HG03439 (cell line): Measurements from ENCODE around the gene GPR157.
"Not testable (repeated sequence)": the region's sequence is repeated elsewhere in the genome, so short reads cannot be mapped to it uniquely, and the experiment has no call there.

Experiments used
- ATAC-seq: cut with Tn5 transposase; IDR thresholded peaks from one replicate; pipeline ENCODE4 v1.9.1; 2021; ENCODE audit warnings: mild to moderate bottlenecking, moderate library complexity; ENCODE audit not compliant: unreplicated experiment

Gene GPR157

DNA sequence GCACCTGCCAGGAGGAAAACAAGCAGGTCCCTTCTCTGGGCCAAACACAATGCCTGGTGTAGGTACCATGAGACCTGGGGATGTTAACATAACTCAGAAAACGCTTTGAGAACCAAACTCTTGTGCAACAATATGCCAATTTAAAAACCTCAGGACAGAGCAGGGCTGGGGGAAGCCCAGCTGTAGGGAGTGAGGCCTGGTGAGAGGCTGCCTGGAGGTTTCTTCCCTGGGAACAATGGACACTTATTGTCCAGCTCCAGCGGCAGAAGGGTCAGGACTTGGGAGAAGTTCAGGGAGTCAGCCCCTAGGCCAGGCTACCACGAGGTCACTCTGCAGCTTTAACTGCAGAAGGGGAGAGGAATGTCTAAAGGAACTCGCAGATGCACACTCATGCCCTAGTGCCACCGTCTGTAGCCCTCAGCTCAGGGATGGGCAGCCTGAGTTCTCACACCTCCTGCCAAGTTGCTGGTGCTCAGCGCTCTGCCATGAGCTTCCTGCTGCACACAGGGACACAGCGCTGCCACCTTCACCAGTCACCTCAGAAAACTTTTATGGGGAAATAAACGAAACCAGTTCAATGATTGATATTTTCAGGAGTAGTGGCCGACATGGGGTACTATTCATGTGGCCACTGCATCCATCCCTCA is 8.5 kb downstream of the GPR157 start:
- ATAC-seq = no peak

DNA sequence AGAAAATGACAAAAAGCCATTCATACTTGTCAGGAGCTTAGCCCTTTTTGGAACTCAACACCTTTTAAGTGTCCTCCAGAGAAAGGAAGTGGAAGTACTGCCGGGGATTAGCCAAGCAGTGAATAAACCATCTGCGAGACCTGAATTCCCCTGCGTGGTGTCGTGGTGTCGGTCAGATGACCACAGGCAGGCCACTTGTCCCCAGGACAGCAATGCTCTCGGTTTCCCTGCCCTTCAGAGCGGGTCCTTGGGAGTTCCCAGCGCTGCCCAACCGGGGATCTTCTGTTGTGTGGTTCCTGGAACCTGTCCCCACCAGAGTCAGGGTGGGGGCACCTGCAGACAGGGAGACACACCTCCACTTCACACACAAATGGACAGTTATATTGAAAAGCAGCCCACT is 9.2 kb downstream of the GPR157 start:
- no peak for ATAC-seq

DNA sequence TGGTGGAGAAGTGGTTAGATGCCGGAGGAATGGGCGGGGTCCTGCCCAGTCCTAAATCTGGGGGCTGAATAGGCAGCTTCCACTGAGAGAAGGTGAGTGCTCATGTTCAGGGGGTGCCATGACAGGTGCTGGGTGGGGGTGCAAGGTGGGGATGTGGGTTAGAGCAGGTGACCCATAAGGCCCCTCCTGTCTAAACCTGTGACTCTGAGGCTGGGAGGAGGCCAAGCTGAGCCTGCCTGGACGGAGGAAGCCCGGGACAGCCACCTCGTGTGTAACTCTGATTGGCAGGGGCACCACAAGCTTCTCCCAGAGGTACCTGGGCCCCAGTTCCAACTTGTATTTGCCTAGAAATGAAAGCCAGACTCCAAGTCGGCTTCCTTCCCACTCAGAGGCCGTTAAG is 10.7 kb downstream of the GPR157 start:
- no peak for ATAC-seq

DNA sequence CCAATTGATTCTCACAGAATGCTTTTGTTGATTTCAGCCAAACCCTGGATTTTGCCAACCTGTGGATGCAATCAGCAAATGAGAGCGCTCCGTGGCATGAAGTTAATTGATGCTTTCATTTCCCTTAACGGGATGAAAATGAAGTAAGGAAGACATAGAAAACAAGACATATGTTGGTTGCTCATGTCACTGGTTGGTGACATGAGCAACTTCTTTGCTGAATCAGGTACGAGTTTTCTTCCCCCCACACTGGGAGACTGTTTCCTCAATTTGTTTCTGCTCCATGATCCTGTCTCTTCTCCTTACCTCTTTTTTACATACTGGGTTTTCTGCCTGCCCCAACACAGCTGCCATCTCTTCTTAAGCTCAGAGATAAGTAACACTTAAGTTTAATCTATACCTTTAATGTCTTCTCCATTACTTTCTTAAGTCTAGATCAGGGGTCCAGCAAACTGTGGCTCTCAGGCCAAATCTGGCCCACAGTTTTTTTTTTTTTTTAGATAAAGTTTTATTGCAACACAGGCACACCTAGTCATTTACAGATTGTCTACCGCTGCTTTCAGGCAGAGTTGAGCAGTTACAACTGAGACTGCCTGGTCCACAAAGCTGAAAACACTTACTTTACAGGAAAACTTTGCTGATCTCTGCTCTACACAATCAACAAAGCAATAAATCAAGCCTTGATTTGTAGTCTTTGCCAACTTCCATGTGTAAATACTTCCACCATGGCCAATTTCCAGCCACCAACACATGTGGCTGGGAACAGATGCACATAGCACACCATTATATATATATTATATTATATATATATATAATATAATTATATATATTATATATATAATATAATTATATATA is 13.3 kb downstream of the GPR157 start:
- no peak for ATAC-seq

DNA sequence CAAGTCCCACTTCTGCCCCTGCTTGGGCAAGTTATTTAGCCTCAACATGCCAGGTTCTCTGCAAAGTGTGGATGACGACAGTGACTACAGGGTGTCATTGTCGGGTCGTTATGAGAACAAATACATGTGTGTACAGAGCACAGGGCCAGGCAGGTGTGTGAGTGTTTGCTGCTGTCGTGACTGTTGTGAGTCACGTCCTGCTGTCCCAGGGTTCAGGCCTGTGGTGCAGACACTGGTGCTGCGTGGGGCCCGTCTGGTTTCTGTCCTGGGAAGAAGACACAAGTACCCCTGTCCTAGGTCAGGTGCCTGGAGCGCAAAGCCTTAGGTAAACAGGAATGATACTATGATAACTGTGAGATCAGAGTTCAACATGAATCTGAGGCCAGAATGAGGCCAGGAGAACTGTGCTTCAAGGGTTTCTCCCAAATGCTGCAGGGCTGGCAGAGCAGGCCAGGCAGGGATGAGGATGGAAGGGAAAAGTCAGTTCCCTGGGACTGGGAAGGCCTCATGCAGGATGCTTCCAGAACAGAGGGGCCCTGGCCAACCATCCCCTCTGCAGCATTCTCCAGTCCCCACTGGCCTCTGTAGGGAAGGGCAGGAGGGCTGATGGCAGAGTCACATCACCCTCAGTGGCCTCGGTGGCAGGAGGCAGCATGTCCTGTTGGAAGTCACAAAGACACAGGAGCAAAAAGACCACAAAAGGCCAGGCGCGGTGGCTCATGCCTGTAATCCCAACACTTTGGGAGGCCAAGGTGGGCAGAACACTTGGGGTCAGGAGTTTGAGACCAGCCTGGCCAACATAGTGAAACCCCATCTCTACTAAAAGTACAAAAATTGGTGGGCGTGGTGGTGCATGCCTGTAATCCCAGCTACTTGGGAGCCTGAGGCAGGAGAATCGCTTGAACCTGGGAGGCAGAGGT is 15.7 kb downstream of the GPR157 start:
- no peak for ATAC-seq

DNA sequence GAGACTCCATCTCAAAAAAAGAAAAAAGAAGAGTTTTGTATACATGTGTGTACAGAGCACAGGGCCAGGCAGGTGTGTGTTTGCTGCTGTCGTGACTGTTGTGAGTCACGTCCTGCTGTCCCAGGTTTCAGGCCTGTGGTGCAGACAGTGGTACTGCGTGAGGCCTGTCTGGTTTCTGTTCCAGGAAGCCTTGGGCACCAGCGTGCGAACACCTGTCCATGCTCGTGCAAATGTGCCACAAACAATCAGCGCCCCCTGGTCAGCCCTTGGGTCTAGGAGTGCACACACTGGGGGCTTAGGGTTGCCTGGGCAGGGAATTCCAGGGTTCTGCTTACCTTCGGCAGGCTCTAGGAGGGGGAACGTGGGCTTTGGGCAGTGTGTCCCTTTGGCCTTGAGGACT is 16.9 kb downstream of the GPR157 start:
- ATAC-seq = no peak

DNA sequence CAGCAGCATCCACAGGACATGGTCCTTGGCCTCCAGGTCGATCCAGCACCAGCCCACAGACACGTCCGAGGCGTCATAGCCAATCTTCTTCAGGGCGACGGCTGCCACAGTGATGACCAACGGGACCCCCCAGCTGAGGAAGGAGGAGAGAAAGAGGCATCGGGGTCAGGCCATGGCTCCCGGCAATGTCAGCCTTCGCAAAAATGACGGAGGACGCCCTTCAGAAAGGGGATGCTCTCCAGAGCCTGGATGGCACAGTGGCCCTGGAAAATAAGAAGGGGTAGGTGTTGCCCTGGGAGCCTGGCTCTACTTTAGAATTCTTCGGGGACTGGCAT is 17.6 kb downstream of the GPR157 start:
- ATAC-seq = no peak

DNA sequence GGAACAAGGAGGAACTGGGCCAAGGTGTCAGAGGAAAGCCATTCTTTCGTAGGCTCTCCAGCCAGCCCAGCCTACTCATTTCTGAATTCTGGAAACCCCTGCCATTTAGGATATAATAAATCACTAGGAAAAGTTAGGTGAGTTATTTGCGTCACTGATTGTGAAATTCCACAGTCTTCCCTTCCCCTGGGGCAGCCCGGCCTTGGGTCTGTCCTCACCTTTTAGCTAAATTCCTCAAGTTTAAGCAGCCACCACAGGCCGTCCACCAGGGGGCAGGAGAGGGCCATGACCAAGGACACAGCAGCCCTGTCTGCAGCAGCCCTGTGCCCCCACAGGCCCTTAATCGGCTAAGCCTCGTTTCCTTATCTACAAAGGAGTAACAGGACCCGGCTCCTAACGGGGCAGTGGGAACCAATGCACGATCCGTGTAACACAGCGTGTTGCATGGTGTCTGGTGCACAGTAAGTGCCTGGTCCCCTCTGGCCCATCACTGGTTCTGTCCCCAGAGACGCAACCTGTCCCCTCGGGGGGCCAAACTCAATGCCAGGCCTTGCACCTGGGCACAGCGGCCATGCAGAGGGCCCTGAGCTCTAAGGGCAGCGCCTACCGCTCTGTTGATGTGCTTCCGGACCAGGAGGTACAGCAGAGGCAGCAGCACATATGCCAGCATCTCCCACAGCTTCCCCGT is 18.1 kb downstream of the GPR157 start:
- ATAC-seq = no peak

DNA sequence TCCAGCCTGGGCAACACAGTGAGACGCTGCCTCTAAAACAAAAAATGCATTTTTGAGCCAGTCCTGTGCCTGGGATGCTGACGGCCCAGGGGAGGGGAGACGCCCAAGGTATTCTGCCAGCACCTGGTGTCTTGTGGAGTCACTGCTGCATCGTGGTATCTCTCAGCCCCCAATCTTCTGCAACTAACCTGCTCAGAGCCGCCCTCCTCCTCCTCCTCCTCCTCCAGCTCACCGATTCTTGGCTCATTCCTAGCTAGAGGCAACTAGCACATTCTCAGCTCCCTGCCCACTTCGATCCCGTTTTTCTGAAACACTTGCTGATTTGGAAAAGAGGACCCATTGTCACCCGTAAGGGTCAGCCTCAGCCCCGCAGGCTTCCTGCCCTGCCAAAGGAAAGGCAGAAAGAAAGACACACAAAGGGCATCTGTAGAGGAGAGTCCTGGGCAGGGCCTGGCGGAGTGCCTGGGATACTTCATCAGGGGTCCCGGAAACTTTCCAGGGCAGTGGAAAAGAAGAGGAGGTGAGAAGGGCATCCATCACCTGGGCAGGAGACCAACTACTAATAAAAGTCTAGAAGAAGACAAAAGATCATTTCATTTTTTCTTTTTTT is 20.7 kb downstream of the GPR157 start:
- no peak for ATAC-seq

DNA sequence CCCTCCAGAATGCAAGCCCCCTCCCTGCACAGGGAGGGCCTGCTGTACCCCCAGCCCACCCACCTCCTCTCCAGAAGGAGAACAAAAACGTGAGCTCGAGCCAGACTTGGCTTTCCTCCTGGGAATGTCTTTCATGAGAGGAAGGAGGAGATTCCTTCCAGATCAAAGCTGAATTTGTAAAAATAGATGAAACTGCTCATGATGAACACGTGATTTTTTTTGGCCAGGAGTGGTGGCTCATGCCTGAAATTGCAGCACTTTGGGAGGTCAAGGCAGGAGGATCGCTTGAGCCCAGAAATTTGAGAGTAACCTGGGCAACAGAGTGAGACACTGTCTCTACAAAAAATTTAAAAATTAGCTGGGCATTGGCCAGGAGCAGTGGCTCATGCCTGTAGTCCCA is 21.8 kb downstream of the GPR157 start:
- ATAC-seq = no peak

DNA sequence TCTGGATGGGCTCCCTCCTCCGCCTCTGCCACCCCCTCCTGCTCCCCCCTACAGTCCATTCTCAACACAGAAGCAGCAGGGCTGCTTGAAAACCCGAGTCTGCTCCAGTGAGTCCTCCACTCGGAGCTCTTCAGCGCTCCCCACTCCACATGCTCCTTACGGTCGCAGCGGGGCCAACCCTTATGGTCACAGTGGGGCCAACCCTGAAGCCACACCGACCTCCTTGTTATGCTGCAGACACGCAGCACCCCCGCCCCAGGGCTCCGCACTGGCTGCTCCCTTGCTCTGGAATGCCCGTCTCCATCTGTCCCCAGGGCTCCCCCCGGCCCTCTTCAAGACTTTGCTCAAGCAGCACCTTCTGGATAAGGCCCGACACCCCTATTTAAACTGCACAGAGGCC is 22.6 kb downstream of the GPR157 start:
- ATAC-seq = no peak

DNA sequence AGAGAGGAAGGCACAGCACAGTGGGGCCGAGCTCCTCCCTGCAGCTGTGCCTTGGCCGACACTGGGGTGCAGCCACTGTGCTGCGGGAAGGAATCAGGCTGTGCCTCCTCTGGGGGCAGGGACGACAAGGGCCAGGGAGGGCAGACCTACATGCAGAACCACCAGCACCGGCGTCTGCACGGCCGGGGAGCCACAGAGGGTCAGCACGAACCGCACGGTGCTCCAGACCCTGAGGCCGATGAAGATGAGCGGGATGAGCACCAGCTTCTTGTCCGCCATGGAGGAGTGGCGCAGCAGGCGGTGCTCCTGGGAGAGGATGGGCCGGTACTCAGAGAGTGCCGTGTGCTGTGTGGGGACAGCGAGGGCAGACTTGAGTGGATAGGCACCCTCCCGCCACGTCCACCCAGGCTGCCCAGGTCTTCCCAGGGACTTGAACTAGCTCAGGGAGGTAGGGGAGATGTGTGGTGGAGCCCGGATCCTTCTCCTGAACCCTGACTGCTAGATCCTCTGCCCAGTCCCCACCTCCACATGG is 23.5 kb downstream of the GPR157 start:
- ATAC-seq = no peak

DNA sequence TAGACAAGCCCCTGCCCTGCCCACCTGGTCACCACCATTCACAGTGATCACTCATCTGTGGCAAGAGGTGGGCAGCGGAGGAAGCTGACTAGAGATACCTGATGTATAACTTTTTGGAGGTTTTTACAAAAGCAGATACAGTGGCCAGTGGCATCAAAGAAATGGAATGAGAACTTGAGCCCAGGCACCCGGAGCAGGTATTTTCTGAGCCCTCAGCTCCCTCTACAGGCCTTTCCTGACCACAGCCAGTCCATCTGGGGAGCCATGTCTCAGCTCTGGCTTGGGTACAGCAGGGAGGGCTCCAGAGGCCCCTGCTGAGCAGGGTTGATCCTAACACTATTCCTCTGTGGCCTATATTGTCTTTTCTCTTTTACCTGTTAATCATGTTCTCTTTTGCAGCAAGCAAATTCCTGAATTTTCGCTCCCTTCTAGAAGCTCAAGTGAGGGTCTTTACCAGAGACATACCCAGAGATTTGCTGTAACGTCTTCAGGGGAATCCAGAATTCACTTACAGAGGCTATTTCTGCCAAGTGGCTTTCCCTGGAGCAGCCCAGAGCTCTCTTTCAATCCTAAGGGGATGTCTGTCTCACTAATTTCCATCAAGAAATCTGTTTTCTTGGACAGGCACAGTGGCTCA is 27.3 kb downstream of the GPR157 start:
- no peak for ATAC-seq

DNA sequence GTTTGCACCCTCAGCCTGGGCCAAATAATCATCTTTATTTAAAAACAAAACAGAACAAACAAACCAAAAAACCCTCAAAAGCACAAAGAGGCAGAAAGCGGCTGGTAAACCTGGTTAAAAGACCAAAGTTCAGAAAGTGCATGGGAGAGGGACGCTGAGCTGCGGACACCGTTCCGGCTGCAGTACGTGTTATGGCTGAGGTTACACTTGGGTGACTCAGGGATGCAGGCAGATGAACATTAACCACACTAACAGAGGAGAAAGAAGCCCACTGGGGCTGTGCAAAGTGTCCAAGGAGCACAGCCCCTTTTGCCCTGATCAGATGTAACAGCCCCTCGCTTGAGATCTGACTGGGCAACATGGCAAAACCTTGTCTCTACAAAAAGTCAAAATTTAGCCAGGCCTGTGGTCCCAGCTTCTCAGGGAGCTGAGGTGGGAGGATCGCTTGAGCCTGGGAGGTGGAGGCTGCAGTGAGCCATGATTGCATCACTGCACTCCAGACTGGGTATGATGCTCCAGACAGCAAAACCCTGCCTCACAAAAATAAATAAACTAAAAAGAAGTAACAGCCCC is 28.3 kb downstream of the GPR157 start:
- no peak for ATAC-seq

DNA sequence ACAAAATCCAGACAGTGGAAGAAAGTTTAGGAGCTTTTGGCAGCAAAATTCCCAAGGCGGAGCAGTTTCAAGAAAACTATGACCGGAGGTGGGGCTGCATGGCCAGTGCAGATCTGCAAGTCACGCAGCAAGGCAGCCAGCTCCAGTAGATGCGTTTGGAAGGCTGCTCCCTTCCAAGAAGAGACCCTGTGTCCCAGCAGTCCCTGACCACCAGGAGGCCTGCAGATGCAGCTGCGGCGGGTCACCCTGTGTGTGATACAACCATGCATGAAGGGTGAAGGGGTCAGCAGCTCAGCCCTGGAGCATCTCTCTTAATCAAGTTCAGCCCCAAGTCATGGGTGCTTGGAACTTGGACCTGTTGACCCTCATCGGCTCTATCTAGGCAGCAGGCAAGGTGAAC is 29.3 kb downstream of the GPR157 start:
- no peak for ATAC-seq

DNA sequence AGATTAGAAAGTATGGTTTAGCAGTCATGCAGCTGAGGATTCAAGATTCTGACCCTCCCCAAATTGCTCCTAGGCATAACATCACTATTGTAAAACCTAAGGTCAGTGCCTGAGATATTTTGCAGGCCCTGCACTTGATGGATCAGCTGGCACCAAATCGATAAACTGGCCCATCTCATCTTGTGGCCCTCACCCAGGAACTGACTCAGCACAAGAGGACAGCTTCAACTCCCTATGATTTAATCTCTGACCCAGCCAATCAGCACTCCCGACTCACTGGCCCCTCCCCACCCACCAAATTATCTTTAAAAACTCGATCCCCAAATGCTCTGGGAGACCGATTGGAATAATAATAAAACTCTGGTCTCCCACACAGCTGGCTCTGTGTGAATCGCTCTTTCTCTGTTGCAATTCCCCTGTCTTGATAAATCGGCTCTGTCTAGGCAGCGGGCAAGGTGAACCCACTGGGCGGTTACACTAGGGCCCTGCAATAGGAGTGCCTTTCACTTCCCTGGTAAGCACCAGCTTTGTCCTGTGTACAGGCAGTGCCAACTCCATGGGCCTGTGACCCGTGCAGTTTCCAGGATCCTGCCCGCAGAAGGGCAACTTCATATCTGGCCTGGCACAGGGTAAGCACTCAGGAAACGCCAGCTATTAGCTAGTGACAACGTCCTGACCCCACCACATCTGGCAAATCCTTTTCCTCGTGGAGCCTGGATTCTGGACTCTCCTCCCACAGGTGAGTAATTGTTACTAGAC is 30.8 kb downstream of the GPR157 start:
- ATAC-seq = no peak

DNA sequence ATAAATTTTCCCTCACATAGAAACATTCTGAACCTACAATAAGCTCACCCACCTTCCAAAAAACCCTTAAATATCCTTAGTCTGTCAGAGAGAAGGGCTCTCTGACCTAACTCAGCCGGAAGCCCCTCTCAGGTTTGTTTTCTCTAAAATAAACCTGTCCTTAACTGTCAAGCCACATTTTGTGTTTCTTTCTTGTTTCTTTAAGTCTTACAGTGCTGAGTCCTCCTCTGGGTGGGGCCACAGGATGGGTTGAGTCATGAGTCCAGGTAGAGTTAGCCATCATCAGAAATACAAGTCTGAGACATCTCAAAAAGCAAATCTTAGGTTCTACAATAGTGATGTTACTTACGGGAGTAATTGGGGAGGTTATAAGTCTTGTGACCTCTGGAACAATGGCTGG is 33.1 kb downstream of the GPR157 start:
- no peak for ATAC-seq

DNA sequence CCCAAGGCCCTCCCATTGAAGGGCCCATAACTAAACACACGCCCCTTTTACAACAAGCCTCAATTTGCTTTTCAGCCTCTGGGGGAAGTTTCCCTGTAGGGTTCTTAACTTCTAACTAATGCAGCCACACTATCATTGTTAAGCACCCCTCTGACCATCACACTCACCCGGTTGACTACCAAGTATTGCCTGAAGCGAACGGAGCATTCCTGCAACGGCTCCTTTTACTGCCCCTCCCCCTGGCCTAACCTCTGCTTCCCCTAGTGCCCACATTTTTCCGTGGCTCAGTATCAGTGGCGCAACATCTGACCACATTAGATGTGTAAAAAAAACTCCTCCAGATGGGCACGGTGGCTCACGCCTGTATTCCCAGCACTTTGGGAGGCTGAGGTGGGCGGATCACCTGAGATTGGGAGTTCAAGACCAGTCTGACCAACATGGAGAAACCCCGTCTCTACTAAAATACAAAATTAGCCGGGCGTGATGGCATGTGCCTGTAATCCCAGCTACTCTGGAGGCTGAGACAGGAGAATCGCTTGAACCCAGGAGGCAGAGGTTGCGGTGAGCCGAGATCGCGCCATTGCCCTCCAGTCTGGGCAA is 34.8 kb downstream of the GPR157 start:
- not testable (repeated sequence) for ATAC-seq
